Panc1 (cell line): ENCODE measurements around the gene LPGAT1.

Experiments used
- POLR2AphosphoS5 ChIP-seq: IDR thresholded peaks from 2 replicates; pipeline ENCODE4 v1.6.1; 2012; ENCODE audit warnings: mild to moderate bottlenecking, low read depth, low read length, moderate library complexity
- SIN3A ChIP-seq: IDR thresholded peaks from 2 replicates; pipeline ENCODE4 v1.6.1; 2012; ENCODE audit warnings: low read depth, mild to moderate bottlenecking, low read length, moderate library complexity, borderline replicate concordance; ENCODE audit not compliant: insufficient read depth
- TCF7L2 ChIP-seq: IDR thresholded peaks from 2 replicates; pipeline ENCODE4 v1.6.1; 2011; ENCODE audit warnings: mild to moderate bottlenecking, low read depth, low read length, inconsistent platforms
- TF ChIP-seq, protein P1 (sequence below): fragments of 450-650 bp; IDR thresholded peaks from 2 replicates; pipeline ENCODE4 v1.5.1; 2017; ENCODE audit warnings: mild to moderate bottlenecking

GRCh38 chr1:211705467-211706091 lies 125.0 kb downstream of the LPGAT1 start:
- TF ChIP-seq, protein P1, sequence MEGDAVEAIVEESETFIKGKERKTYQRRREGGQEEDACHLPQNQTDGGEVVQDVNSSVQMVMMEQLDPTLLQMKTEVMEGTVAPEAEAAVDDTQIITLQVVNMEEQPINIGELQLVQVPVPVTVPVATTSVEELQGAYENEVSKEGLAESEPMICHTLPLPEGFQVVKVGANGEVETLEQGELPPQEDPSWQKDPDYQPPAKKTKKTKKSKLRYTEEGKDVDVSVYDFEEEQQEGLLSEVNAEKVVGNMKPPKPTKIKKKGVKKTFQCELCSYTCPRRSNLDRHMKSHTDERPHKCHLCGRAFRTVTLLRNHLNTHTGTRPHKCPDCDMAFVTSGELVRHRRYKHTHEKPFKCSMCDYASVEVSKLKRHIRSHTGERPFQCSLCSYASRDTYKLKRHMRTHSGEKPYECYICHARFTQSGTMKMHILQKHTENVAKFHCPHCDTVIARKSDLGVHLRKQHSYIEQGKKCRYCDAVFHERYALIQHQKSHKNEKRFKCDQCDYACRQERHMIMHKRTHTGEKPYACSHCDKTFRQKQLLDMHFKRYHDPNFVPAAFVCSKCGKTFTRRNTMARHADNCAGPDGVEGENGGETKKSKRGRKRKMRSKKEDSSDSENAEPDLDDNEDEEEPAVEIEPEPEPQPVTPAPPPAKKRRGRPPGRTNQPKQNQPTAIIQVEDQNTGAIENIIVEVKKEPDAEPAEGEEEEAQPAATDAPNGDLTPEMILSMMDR: no peak
- TF ChIP-seq TCF7L2 (0 out of 2 replicates have a peak, but pooled peaks have one; percentile 29), POLR2AphosphoS5 (peak; percentile 39; the same call in 1 of the 2 replicates), SIN3A (no peak)
